HepG2 (cell line): ENCODE data around the gene TTC28. TPM values are rescaled to one million over a fixed set of nuclear protein-coding genes. Genes with fewer than 3 reads are reported as not detected.

ENCODE experiments used
- FOXJ3 ChIP-seq: sonication (generic); formaldehyde crosslinking; IDR thresholded peaks from 2 replicates; pipeline ENCODE4 v1.4.0; 2020; ENCODE audit warnings: missing genetic modification reagents, mild to moderate bottlenecking, borderline replicate concordance
- HDAC1 ChIP-seq: sonication (generic); formaldehyde crosslinking; IDR thresholded peaks from 2 replicates; pipeline ENCODE4 v1.5.1; 2020; ENCODE audit warnings: mild to moderate bottlenecking, missing genetic modification reagents
- KDM1A ChIP-seq: IDR thresholded peaks from 2 replicates; pipeline ENCODE4 v1.6.1; 2016; ENCODE audit warnings: missing compliant biosample characterization
- NCOA2 ChIP-seq: sonication (generic); formaldehyde crosslinking; IDR thresholded peaks from 2 replicates; pipeline ENCODE4 v1.8.0; 2022; ENCODE audit warnings: inconsistent platforms
- PAXIP1 ChIP-seq: sonication (generic); formaldehyde crosslinking; conservative IDR thresholded peaks from 2 replicates; pipeline ENCODE4 v1.4.0; 2020; ENCODE audit warnings: mild to moderate bottlenecking, missing genetic modification reagents, moderate library complexity
- SCMH1 ChIP-seq: sonication (generic); formaldehyde crosslinking; IDR thresholded peaks from 2 replicates; pipeline ENCODE4 v1.9.0; 2021; ENCODE audit warnings: missing genetic modification reagents, mild to moderate bottlenecking, borderline replicate concordance
- SMYD3 ChIP-seq: sonication (generic); formaldehyde crosslinking; IDR thresholded peaks from 2 replicates; pipeline ENCODE4 v1.8.1; 2023; ENCODE audit warnings: mild to moderate bottlenecking, missing genetic modification reagents
- SSRP1 ChIP-seq: IDR thresholded peaks from 2 replicates; pipeline ENCODE4 v1.6.1; 2016; ENCODE audit warnings: control low read depth
- THAP7 ChIP-seq: sonication (generic); formaldehyde crosslinking; IDR thresholded peaks from 2 replicates; pipeline ENCODE4 v1.8.1; 2023; ENCODE audit warnings: mild to moderate bottlenecking, missing genetic modification reagents
- UBTF ChIP-seq: sonication (generic); formaldehyde crosslinking; IDR thresholded peaks from 2 replicates; pipeline ENCODE4 v1.4.0; 2020; ENCODE audit warnings: mild to moderate bottlenecking, missing genetic modification reagents
- ZBTB2 ChIP-seq: sonication (generic); formaldehyde crosslinking; IDR thresholded peaks from 2 replicates; pipeline ENCODE4 v1.8.0; 2022; ENCODE audit warnings: low read depth, missing genetic modification reagents
- ZBTB7B ChIP-seq: sonication (generic); formaldehyde crosslinking; IDR thresholded peaks from 2 replicates; pipeline ENCODE4 v1.4.0; 2020; ENCODE audit warnings: missing genetic modification reagents
- ZMAT5 ChIP-seq: sonication (generic); formaldehyde crosslinking; IDR thresholded peaks from 2 replicates; pipeline ENCODE4 v1.5.0; 2020; ENCODE audit warnings: mild to moderate bottlenecking, low read depth, missing genetic modification reagents, borderline replicate concordance
- ZNF446 ChIP-seq: sonication (generic); formaldehyde crosslinking; IDR thresholded peaks from 2 replicates; pipeline ENCODE4 v1.5.0; 2020; ENCODE audit warnings: mild to moderate bottlenecking, missing genetic modification reagents
- ZNF609 ChIP-seq: sonication (generic); formaldehyde crosslinking; IDR thresholded peaks from 2 replicates; pipeline ENCODE4 v1.4.0; 2020; ENCODE audit warnings: mild to moderate bottlenecking, missing genetic modification reagents, borderline replicate concordance
- ZNF761 ChIP-seq: sonication (generic); formaldehyde crosslinking; conservative IDR thresholded peaks from 2 replicates; pipeline ENCODE4 v1.4.0; 2020; ENCODE audit warnings: mild to moderate bottlenecking, missing genetic modification reagents
- ZSCAN12 ChIP-seq: sonication (generic); formaldehyde crosslinking; IDR thresholded peaks from 2 replicates; pipeline ENCODE4 v1.9.0; 2021; ENCODE audit warnings: mild to moderate bottlenecking, missing genetic modification reagents
- polyA plus RNA-seq, 8 experiments: library from polyadenylated mRNA; depleted of rRNA in 3 of 8; stranded (reverse) in 7 of 8; unstranded in 1 of 8; fragments of >200 nt; fragmentation: Illumina TruSeq in 4 of 8; extraction: Trizol in 4 of 8; gene quantifications; 2 replicates each; pipeline versions ENCODE4 v1.2.1 to v1.2.3, GENCODE V29; 2011 to 2016; ENCODE audit warnings: low read depth in 4 of 8, missing spikeins in 1 of 8, mixed read lengths in 1 of 8; ENCODE audit not compliant: insufficient read depth in 1 of 8
- total RNA-seq, 5 experiments: library from RNA; depleted of rRNA; stranded (reverse); fragments of >200 nt; fragmentation: Illumina TruSeq; extraction: Trizol; gene quantifications; 2 replicates each; pipeline ENCODE4 v1.2.3, GENCODE V29; 2016; ENCODE audit warnings: low read depth in 1 of 5

TTC28 gene
- total and polyA plus RNA-seq, 2 of the 13 experiments (the other 11 are each of a cell fraction or from before 2014, with no cell fraction given): 4.2 to 13.1 TPM

GRCh38 chr22:28366856-28367255 is 312.8 kb downstream of the TTC28 start (continued):
- TF ChIP-seq ZBTB2 (CRISPR knock-in tag) (no peak), FOXJ3 (CRISPR knock-in tag) (peak; percentile 85), NCOA2 (CRISPR knock-in tag) (peak; percentile 63), THAP7 (no peak), HDAC1 (CRISPR knock-in tag) (0 out of 2 replicates have a peak, but pooled peaks have one; percentile 19), SSRP1 (CRISPR knock-in tag) (no peak), KDM1A (no peak), ZNF761 (no peak), ZBTB7B (CRISPR knock-in tag) (peak; percentile 61; the same call in 1 of the 2 replicates), PAXIP1 (CRISPR knock-in tag) (0 out of 2 replicates have a peak, but pooled peaks have one; percentile 25), ZNF609 (CRISPR knock-in tag) (peak; percentile 94), UBTF (CRISPR knock-in tag) (no peak), ZNF446 (CRISPR knock-in tag) (no peak), SMYD3 (no peak), ZSCAN12 (CRISPR knock-in tag) (no peak), ZMAT5 (CRISPR knock-in tag) (no peak), SCMH1 (no peak)
